Breast epithelium (tissue), 4 donors: ENCODE measurements around the gene AEN. TPM values are rescaled to one million over a fixed set of nuclear protein-coding genes. Genes with fewer than 3 reads are reported as not detected.
A peak's percentile ranks its signal among the peaks of the same experiment; 100 is the strongest.

Experiments used
- DNase-seq, 2 donors: peaks; one replicate each; pipeline ENCODE4 v3.0.0-alpha.2; 2019; ENCODE audit warnings: low spot score in 2 of 2
- H3K27ac ChIP-seq, 2 donors: fragments of 200-600 bp; sonication (generic) in 1 of 2; one replicate each; pipeline ENCODE4 v1.5.1; 2016 to 2019; ENCODE audit warnings: mild to moderate bottlenecking in 1 of 2
- H3K27me3 ChIP-seq, 2 donors: fragments of 200-600 bp; sonication (generic) in 1 of 2; one replicate each; pipeline versions ENCODE4 v1.5.1 to v1.6.0; 2017 to 2019; ENCODE audit warnings: control low read depth in 1 of 2, mild to moderate bottlenecking in 1 of 2
- H3K36me3 ChIP-seq: fragments of 200-600 bp; one replicate; pipeline ENCODE4 v1.5.1; 2019
- H3K4me1 ChIP-seq, 2 donors: fragments of 200-600 bp; sonication (generic); one replicate each; pipeline ENCODE4 v1.5.1; 2016 to 2019; ENCODE audit warnings: control low read depth in 1 of 2
- H3K4me3 ChIP-seq, 3 donors: fragments of 200-600 bp; sonication (generic); 1 replicate in 2 of 3; 2 replicates in 1 of 3; pipeline ENCODE4 v1.5.1; 2016 to 2019; ENCODE audit warnings: mild to moderate bottlenecking in 3 of 3, moderate library complexity in 2 of 3
- H3K9me3 ChIP-seq, 2 donors: fragments of 200-600 bp; sonication (generic) in 1 of 2; one replicate each; pipeline ENCODE4 v1.5.1; 2016 to 2019; ENCODE audit warnings: control low read depth in 1 of 2
- CTCF ChIP-seq, 3 donors: fragments of 450-650 bp; IDR thresholded peaks; one replicate each; pipeline ENCODE4 v1.5.1; 2016 to 2017; ENCODE audit warnings: antibody characterized with exemption in 3 of 3, mild to moderate bottlenecking in 3 of 3, moderate library complexity in 3 of 3
- POLR2A ChIP-seq: fragments of 450-650 bp; IDR thresholded peaks from one replicate; pipeline ENCODE4 v1.6.1; 2016; ENCODE audit warnings: antibody characterized with exemption, mild to moderate bottlenecking, moderate library complexity
- POLR2AphosphoS5 ChIP-seq, 3 donors: sonication (generic); formaldehyde crosslinking; IDR thresholded peaks; one replicate each; pipeline ENCODE4 v1.6.1; 2017; ENCODE audit warnings: antibody characterized with exemption in 3 of 3
- intact Hi-C: fragments of 100-400 bp; cut with DNase I; formaldehyde crosslinking; loops from one replicate; pipeline ENCODE4 v1.15.1; 2023; ENCODE audit warnings: low total_unique reads
- total RNA-seq, 3 donors: library from RNA; depleted of rRNA; stranded (reverse); fragments of >200 nt; gene quantifications; one replicate each; pipeline ENCODE4 v1.1.0, GENCODE V29; 2016

The AEN gene
- total RNA-seq, 3 donors from 2014 or later, result 11.7 to 21.6 (median 18.1) TPM

- Histone ChIP-seq H3K4me3 (no peak overlapping the region), H3K36me3 (no peaks in the 10 kb centered on the region), H3K9me3 (no peaks in the 10 kb centered on the region), H3K4me1 (peaks cover 0 to 10% of the 10 kb centered on the region in 2 donors), H3K27me3 (no peaks in the 10 kb centered on the region), H3K27ac (no peak overlapping the region)
- intact Hi-C loops, result no loop called here
- TF ChIP-seq CTCF (IDR thresholded peaks at IDR 0.05), result no peak
- no peak for TF ChIP-seq POLR2AphosphoS5 (IDR thresholded peaks at IDR 0.05)
- TF ChIP-seq POLR2A, result no peak
- no peak for DNase-seq
Measured at GRCh38 chr15:88625943-88626741, 5.0 kb downstream of the AEN start.

GRCh38 chr15:88627463-88627862, 6.3 kb downstream of the AEN start:
- H3K27me3 ChIP-seq, result no peaks in the 10 kb centered on the region
- H3K36me3 ChIP-seq, result no peaks in the 10 kb centered on the region
- no peak overlapping the region for H3K27ac ChIP-seq
- H3K9me3 ChIP-seq, result no peaks in the 10 kb centered on the region
- no peak overlapping the region for H3K4me3 ChIP-seq
- TF ChIP-seq POLR2AphosphoS5 (IDR thresholded peaks at IDR 0.05) (no peak), CTCF (IDR thresholded peaks at IDR 0.05) (no peak), POLR2A (no peak)
- peaks cover 0 to 7% of the 10 kb centered on the region in 2 donors for H3K4me1 ChIP-seq
- intact Hi-C loops, result no loop called here
- no peak for DNase-seq

GRCh38 chr15:88628018-88628654, 7.0 kb downstream of the AEN start:
- Histone ChIP-seq H3K9me3 (no peaks in the 10 kb centered on the region), H3K4me3 (no peak overlapping the region), H3K27me3 (no peaks in the 10 kb centered on the region), H3K4me1 (peaks cover 0 to under 1% of the 10 kb centered on the region in 2 donors), H3K36me3 (no peaks in the 10 kb centered on the region), H3K27ac (no peak overlapping the region)
- TF ChIP-seq POLR2A (no peak), CTCF (IDR thresholded peaks at IDR 0.05) (no peak), POLR2AphosphoS5 (IDR thresholded peaks at IDR 0.05) (no peak)
- intact Hi-C loops, result no loop called here
- no peak for DNase-seq

- Histone ChIP-seq H3K27me3 (no peaks in the 10 kb centered on the region), H3K36me3 (no peaks in the 10 kb centered on the region), H3K27ac (no peak overlapping the region), H3K4me1 (no peaks in the 10 kb centered on the region), H3K9me3 (no peaks in the 10 kb centered on the region), H3K4me3 (no peak overlapping the region)
- no peak for TF ChIP-seq CTCF (IDR thresholded peaks at IDR 0.05)
- no peak for TF ChIP-seq POLR2AphosphoS5 (IDR thresholded peaks at IDR 0.05)
- TF ChIP-seq POLR2A, result no peak
- intact Hi-C loops, result no loop called here
- no peak for DNase-seq
Measured at GRCh38 chr15:88629071-88629470, 7.9 kb downstream of the AEN start.

- Histone ChIP-seq H3K27ac (peak overlapping the region; percentile 64 to 77), H3K36me3 (no peaks in the 10 kb centered on the region), H3K27me3 (no peaks in the 10 kb centered on the region), H3K4me3 (no peak overlapping the region), H3K4me1 (no peaks in the 10 kb centered on the region), H3K9me3 (no peaks in the 10 kb centered on the region)
- TF ChIP-seq POLR2AphosphoS5 (IDR thresholded peaks at IDR 0.05) (peak in 1 of 3 donors; percentile 15), CTCF (IDR thresholded peaks at IDR 0.05) (no peak), POLR2A (no peak)
- intact Hi-C loops, result no loop called here
- no peak for DNase-seq
Measured at GRCh38 chr15:88630141-88630721, 9.1 kb downstream of the AEN start.
